GM10266 (cell line): Measurements from ENCODE around the gene PSAPL1.
"Not testable (repeated sequence)": the region's sequence is repeated elsewhere in the genome, so short reads cannot be mapped to it uniquely, and the experiment has no call there.

ENCODE experiments used
- DNase-seq: peaks from one replicate; pipeline ENCODE4 v3.0.0; 2012; ENCODE audit errors: extremely low spot score
- TF ChIP-seq, protein P1 (sequence below): IDR thresholded peaks from 2 replicates; pipeline ENCODE4 v1.5.1; 2012; ENCODE audit warnings: mild to moderate bottlenecking, low read depth; ENCODE audit not compliant: control insufficient read depth, insufficient read depth; ENCODE audit errors: missing control alignments

Gene PSAPL1

DNA sequence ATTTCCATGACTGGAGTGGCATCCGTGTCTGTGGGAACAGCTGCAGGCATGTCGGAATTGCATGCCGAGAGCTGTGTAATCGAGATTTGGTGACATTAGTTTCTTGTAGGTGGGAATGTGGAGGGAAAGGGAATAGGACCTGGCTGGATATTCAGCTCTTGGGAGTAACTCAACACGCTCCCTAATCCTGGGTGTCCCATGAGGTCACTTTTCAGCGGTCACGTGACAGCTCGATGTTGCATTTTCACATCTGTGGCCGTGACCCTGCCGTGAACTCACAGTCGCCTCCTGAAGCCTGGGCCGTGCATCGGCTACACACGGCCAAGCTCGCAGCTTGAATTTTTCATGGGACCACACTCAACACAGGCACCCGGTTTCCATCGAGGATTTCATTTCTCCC lies 25.8 kb upstream of the PSAPL1 start:
- no peak for DNase-seq

DNA sequence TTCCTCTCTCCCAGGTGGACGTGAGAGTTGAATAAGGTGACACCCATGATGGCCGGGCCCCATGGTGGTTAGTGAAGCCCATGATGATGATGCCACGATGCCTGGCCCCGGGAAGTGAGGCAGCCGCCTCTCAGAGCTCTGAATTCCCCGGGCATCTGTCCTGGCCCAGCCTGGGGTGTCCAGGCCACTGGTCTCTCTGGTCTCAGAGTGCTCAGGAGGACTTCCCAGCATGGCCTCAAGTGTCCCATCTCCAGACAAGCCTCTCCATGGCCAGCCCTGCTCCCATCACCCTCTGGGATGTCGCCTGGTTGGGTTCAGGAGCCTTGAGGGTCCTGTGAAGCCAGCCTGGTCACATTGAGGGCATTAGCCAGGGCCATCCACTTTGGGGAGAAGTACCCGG lies 24.7 kb upstream of the PSAPL1 start:
- TF ChIP-seq, protein P1, sequence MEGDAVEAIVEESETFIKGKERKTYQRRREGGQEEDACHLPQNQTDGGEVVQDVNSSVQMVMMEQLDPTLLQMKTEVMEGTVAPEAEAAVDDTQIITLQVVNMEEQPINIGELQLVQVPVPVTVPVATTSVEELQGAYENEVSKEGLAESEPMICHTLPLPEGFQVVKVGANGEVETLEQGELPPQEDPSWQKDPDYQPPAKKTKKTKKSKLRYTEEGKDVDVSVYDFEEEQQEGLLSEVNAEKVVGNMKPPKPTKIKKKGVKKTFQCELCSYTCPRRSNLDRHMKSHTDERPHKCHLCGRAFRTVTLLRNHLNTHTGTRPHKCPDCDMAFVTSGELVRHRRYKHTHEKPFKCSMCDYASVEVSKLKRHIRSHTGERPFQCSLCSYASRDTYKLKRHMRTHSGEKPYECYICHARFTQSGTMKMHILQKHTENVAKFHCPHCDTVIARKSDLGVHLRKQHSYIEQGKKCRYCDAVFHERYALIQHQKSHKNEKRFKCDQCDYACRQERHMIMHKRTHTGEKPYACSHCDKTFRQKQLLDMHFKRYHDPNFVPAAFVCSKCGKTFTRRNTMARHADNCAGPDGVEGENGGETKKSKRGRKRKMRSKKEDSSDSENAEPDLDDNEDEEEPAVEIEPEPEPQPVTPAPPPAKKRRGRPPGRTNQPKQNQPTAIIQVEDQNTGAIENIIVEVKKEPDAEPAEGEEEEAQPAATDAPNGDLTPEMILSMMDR: no peak
- DNase-seq: no peak

More for the DNA sequence above, 25.8 kb upstream of the PSAPL1 start:
- TF ChIP-seq, protein P1: no peak

DNA sequence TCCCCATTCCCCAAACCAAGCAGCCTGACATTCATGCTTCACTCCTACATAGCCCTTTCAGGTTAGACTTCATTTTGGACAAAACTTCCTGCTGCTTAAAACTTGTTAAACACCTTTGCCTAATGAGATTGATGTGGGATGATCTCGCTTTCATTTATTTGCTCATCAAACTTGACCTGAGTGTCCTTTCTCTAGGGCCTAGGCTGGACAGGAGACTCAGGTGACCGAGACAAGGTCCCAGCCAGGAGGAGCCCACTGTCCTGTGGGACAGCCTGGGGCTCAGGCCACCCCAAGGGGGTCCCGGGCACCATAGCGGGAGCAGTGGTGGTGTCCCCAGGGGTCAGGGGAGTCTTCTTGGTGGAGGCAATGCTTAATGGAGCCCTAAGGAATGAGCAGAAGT lies 23.7 kb upstream of the PSAPL1 start:
- no peak for DNase-seq
- TF ChIP-seq, protein P1: no peak

DNA sequence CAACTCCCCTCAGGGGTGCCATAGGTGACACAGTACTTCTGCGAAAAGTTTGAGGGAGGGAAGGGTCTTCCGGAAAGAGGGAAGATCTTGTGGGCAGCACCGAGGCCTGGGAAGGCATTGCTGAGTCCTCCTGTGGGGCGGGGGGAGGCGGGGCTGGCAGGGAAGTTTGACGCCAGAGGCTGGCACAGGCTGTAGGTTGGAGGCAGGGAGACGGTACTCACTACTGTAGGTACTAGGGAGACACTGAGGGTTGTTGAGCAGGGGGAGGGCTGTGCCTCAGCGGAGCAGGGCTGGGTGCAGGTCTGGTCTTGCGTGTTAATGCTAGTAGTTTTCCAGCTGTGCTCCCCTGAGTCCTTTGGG lies 23.3 kb upstream of the PSAPL1 start:
- TF ChIP-seq, protein P1: no peak
- no peak for DNase-seq

DNA sequence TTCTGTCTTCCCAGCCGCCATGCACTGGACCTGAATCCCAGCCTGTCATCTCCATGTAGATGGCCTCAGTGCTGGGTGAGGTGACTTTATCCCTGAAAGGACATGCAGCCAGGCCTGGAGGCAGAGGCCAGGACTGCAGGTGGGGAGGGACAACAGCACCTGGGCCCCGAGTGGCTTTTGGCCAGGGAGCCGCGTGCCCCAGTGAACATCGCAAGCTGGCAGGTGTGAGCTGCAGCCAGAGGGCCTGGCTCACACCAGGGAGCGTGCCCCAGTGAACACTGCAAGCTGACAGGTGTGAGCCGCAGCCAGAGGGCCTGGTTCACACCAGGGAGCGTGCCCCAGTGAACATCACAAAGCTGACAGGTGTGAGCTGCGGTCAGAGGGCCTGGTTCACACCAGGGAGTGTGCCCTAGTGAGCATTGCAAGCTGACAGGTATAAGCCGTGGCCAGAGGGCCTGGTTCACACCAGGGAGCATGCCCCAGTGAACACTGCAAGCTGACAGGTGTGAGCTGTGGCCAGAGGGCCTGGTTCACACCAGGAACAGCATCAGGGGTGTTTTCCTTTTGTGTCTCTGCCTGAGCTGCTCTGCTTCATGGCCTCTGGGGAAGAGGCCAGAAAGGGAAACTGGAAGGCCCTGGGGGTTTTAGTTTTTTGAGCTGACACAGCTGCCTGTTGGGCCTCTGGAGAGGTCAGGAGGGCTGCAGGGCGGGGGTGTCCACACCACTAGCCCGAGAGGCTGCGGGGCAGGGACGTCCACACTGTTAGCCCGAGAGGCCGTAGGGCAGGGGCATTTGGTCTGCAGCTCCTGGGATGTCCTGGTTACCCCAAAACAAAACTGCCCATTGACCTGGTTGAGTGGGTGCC lies 22.7 kb upstream of the PSAPL1 start:
- TF ChIP-seq, protein P1: no peak
- DNase-seq: no peak

DNA sequence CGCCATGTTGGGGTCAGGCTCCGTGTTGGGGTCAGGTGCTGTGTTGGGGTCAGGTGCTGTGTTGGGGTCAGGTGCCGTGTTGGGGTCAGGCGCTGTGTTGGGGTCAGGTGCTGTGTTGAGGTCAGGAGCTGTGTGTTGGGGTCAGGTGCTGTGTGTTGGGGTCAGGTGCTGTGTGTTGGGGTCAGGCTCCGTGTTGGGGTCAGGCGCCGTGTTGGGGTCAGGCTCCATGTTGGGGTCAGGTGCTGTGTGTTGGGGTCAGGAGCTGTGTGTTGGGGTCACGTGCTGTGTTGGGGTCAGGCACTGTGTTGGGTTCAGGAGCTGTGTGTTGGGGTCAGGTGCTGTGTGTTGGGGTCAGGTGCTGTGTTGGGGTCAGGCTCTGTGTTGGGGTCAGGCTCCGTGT lies 18.1 kb upstream of the PSAPL1 start:
- not testable (repeated sequence) for DNase-seq

DNA sequence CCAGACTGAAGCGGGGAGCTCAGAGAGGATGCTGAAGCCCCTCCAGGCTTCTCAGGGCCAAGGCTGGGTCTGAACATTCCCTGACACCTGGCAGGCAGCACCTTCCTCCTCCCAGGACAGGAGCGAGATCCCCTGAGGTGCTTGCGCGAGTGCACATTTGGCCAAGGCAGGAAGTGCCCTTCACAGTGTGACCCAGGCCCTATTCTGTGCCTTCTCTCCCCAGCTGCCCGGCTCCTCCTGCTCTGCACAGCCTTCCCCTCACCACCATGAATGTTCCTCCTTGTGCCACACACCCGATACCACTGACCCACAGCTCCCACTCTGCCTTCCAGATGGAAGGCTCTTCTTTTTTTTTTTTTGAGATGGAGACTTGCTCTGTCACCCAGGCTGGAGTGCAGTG lies 17.1 kb upstream of the PSAPL1 start:
- TF ChIP-seq, protein P1: no peak
- DNase-seq: no peak

DNA sequence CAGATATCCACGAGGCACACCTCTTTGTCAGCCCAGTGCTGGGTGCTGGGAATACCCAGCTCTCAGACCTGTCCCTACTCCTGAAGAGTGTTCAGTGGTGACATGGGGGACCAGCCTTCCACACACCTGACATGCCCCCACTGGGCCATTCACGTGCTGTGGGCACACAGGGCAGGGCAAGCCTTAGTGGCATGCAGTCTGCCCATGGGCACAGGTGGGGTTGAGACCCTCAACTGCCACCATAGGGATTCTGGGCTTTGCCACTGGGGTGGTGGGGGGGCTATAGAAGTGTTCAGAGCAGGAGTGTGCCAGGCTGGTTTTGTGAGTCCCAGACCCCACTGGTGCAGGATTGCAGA lies 16.7 kb upstream of the PSAPL1 start:
- TF ChIP-seq, protein P1: no peak
- no peak for DNase-seq
